Medulla oblongata (tissue), 1 donor: ENCODE results near the gene CDA.
"Not testable (repeated sequence)": the region's sequence is repeated elsewhere in the genome, so short reads cannot be mapped to it uniquely, and the experiment has no call there.

Experiments used
- DNase-seq: peaks from one replicate; pipeline ENCODE4 v3.0.0-alpha.2; 2015; ENCODE audit errors: extremely low spot score

The CDA gene

GRCh38 chr1:20586953-20587660, 1.8 kb upstream of the CDA start:
- DNase-seq, result no peak

- no peak for DNase-seq
Observed at GRCh38 chr1:20587661-20588053, 1.2 kb upstream of the CDA start.

DNA sequence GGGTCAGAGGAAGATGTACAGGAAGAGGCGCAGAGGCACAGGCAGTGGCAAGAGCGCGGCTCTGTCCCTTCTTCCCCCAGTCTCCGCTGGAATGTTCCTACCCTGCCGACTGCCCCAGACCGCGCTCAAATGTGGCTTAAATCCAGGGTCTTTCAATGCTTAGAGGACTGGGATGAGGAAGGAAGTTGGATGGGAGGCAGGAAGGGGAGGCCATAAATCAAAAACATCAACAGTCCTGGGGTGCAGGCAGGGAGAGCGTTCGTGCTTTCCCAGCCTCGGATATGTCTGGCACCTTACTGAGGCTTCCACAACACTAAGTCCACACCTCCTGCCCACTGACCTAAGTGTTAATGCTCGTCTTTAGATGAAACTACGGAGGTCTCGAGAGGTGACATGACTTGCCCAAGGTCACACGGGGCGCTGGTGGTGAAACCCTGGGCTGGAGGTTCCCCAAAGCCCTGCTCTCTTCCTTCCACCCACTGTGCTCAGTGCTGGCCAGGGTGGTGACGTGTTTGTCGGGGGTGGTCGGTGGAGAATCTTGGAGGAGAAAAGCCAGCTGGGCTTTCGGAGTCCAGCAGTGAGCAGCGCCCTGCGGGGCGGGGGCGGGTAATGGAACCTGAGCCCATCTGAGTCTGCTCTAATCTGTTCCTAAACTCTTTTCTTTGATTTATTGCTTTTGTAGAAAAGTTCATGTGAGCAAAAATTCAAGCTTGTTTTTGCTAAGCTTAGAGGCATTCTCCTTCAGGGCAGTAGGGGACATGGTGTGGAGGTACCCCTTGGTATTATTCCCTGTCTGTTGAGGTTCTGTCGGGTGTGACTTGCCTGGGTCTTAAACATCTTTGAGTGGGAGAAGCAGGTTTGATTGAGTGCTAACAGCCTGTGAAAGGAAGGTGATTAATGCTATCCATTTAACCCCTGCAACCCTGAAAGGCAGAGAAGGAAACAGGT, 708 bp downstream of the CDA start:
- no peak for DNase-seq

- DNase-seq, result no peak
Observed at GRCh38 chr1:20590306-20590777, 1.4 kb downstream of the CDA start.

- no peak for DNase-seq
Observed at GRCh38 chr1:20593756-20594155, 4.9 kb downstream of the CDA start.

DNA sequence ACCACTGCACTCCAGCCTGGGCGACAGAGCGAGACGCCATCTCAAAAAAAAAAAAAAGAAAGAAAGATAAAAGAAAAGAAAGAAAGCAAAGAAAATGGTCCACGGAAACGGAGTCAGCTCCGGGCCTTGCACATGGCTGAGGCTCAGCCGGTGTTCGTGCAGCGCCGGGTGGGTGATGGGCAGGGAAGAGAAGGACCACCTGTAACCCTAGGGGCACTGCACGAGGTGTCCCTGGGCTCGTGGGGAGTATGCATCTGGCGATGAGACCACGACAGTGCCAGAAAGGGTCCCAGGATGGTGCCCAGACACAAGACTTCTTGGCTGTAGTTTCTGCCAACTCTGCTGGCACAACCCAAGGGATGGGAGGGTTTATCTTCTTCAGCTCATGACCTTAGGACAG, 5.8 kb downstream of the CDA start:
- DNase-seq, result no peak

GRCh38 chr1:20596106-20596505, 7.2 kb downstream of the CDA start:
- DNase-seq, result no peak

DNA sequence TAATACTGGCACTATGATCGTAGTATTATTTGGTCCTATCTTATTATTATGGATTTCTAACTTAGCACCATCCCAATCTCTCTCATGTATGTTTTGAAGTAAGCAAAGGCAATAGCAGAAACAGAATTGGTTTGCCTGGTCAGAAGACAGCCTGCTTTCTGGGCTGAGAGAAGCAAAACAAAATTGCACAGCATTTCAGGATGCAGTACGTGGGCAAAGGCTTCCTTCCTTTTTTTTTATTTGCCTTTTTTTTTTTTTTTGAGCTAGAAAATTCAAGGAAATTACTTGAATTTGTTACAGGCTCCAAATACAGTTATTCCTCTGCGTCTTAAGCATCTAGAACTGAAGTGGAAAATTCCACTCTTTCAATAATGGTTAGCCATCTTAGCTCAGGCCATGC, 8.8 kb downstream of the CDA start:
- no peak for DNase-seq

DNA sequence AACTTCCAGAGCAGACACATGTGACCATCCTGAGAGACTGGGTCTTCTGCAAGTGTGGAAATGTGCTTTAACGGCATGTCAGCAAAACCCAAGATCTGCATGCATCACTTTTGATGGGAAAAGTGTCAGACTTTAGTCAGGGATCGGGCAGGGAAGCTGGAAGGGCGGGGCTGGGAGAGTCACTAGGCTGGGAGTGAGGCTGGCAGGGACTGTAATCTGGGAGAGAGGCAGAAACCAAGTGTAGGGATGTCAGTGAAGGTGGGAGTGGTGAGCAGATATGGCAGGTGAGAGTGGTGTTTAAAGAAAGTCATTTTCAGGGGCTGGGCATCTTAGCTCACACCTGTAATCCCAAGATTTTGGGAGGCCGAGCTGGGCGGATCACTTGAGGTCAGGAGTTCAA, 11.3 kb downstream of the CDA start:
- DNase-seq, result no peak

DNA sequence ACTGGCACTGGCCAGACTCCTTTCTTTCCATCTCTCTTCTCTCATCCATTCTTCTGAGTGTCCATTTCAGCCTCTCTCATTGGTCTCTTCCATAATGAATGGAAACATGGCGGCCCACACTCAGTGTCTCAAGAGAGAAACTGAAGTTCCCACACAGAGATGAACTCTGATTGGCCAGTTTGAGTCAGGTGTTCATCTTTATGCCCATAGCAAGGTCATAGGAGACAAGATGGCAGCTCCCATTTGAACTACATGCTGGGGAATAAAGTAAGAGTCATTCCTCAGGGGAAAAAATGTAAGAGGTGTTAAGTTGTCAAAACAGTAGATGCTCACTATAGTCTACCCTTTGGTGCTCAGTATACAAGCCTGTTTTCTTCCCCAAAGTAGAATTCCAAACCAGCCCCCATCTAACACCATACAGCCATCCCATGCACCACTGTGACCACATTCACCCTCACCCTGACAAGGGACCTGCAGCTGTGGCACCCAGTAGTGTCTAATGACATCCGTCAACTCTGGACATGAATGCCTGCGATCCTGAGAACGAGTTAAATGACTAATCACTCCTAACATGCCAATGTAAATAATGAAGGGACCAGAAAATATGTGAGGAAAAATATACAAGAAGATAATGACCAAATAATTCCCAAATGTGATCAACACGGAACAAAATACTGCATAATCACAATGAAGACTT, 12.4 kb downstream of the CDA start:
- DNase-seq, result no peak

DNA sequence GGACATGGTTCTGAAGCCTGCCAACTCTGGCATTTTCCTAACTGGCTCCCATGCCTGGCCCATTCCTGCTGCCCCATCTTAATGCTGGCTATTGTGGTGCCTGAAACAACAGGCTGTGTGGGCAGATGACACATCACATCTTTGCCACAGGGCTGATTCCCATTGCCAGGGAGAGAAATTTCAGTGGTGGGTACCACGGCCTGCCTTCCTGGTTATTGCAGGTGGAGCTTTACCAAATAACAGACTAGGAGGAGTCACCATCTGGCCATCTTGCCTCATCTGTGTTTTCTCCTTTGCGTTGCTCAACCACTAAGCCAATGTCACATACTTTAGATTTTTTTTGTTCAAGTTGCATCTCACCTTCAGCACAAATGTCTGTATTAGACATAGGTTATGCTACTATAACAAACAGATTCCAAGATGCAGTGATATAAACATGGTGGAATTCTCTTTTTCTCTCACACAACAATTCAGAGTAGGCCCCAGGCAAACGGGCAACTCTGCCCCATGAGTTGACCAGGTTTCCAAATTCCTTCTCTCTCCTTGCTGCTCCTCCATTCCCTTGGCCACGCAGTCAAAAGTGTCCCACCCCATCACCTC, 14.1 kb downstream of the CDA start:
- DNase-seq, result no peak

DNA sequence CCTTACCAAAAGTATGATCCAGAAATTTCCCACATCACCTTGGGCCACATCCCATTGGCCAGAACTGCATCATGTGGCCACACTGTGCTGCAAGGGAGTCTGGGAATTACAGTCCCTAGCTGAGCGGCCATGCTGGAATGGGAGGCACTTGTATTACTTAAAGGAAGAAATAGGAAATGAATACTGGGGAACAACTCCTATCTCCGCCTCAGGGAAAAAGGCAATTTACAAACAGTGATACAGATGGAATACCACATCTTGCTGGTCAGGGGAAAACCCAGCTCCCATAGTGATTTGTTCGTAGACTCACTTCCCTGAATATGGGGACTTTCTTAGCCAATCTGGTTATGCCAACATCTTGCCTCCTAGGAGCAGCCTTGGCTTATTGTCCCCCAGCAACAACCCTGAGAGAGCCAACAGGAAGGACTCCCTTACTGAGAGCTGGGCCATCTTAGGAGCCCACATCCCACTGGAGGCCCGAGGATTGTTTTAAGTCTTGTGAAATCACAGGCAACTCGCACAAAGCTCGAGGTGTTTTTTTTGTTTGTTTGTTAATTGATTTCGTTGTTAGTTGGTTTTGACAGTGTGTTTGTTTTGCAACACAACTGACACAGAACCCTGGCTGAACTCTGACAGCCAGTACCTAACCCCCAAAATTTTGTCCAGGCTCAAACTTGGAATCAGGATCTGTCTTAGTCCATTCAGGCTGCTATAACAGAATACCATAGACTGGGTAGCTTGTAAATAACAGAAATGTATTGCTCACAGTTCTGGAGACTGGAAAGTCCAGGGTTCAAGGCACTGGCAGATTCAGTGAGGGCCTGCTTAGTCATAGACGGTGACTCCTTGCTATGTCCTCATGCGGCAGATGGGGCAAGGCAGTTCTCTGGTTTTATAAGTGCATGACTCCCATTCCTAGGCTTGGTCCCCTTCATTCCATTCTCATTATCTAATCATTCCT, 14.9 kb downstream of the CDA start:
- DNase-seq, result no peak

GRCh38 chr1:20604678-20605077, 15.8 kb downstream of the CDA start:
- DNase-seq, result no peak

DNA sequence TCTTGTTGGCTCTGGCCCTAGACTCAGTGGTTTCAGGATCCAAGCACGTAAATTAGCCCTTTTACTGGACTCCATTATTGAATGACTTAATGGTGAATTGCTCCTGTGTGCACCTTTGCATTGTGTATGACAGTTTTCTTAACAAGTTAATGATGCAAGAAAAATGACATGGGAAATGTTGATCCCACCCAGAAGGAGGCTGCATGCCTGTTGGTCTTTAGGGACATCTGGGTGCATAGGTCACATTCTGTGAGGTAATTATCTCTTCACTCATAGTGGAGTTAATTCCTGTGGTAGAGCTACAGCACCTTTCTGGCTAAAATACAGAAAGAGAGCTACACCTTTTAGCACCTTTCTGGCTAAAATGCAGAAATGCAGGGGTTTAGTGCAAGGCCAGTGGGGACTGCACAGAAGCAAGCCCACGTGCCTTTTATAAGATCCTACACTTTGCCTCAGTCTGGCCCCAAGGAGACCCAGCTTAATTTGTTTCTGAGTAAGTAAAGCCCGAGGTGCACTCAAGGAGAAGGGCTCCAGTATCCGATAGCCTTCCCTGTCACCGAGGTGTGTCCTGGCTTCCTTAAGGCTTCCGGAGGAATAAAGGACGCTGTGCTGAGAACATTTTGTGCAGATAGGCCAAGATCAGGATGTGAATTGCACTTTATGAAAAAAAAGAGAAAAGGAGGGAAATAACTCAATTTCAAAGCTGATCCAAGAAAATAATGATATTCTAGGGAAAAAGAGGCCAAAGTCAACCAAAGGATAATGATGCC, 18.1 kb downstream of the CDA start:
- DNase-seq, result not testable (repeated sequence)

- DNase-seq, result no peak
Observed at GRCh38 chr1:20609541-20609940, 20.6 kb downstream of the CDA start.

GRCh38 chr1:20610970-20611369, 22.1 kb downstream of the CDA start:
- DNase-seq, result no peak

DNA sequence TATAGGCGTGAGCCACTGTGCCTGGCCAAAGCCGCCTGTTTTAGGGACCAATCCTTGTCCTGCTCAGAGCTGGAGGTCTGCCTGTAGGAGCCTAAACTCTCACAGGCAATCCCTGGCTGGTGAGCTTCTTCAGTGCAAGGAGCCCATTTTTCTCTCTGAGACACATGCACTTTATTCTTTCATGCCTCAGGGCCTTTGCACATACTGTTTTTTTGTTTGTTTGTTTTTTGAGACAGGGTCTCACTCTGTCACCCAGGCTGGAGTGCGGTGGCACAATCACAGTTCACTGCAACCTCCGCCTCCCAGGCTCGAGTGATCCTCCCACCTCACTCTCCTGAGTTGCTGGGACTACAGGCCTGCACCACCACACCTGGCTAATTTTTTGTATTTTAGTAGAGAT, 22.8 kb downstream of the CDA start:
- DNase-seq, result no peak

- no peak for DNase-seq
Observed at GRCh38 chr1:20612221-20612746, 23.4 kb downstream of the CDA start.

GRCh38 chr1:20614131-20614579, 25.3 kb downstream of the CDA start:
- no peak for DNase-seq
